Osteoblast (primary cell): ENCODE measurements around the gene LAGE3. TPM values are rescaled to one million over a fixed set of nuclear protein-coding genes. Genes with fewer than 3 reads are reported as not detected.

Experiments used
- small RNA-seq: library from RNA; depleted of rRNA; stranded (forward); fragments of <200 nt; gene quantifications from one replicate; pipeline ENCODE3, GENCODE V24; 2012
- total RNA-seq: library from RNA; depleted of rRNA; stranded (reverse); fragments of >200 nt; gene quantifications from 2 replicates; pipeline ENCODE4 v1.2.3, GENCODE V29; 2012

Gene LAGE3
- total RNA-seq, 1 donor = 21.7 TPM

Small RNA genes within 50 kb of the gene (small RNA-seq; reads per million reads assigned to genes)
- 0.37 reads per million for gene MIR6858
- not detected for gene RN7SL697P

Other genes starting within 250 kb of the LAGE3 start
- gene OPN1MW3, start 221.7 kb downstream of the LAGE3 start, total RNA-seq = not detected in 2 replicates
- not detected in 2 replicates for gene TEX28, start 184.2 kb downstream of the LAGE3 start, total RNA-seq
- gene TKTL1, start 183.5 kb downstream of the LAGE3 start, total RNA-seq = not detected in 2 replicates
- gene FLNA, start 104.6 kb downstream of the LAGE3 start, total RNA-seq = 2,632 and 3,431 TPM in 2 replicates
- 28.0 and 29.7 TPM in 2 replicates for gene EMD, start 100.0 kb downstream of the LAGE3 start, total RNA-seq
- gene RPL10, start 80.9 kb downstream of the LAGE3 start, total RNA-seq = 1,832 and 2,517 TPM in 2 replicates
- gene DNASE1L1, start 70.0 kb downstream of the LAGE3 start, total RNA-seq = 58.9 and 74.6 TPM in 2 replicates
- 15.6 and 19.2 TPM in 2 replicates for gene TAFAZZIN, start 67.7 kb downstream of the LAGE3 start, total RNA-seq
- gene ATP6AP1, start 50.6 kb downstream of the LAGE3 start, total RNA-seq = 59.2 and 61.9 TPM in 2 replicates
- gene GDI1, start 42.1 kb downstream of the LAGE3 start, total RNA-seq = 67.5 and 74.6 TPM in 2 replicates
- 46.0 and 48.1 TPM in 2 replicates for gene FAM50A, start 35.1 kb downstream of the LAGE3 start, total RNA-seq
- 15.9 and 18.8 TPM in 2 replicates for gene PLXNA3, start 21.0 kb downstream of the LAGE3 start, total RNA-seq
- gene UBL4A, start 7.3 kb upstream of the LAGE3 start, total RNA-seq = 30.4 and 31.5 TPM in 2 replicates
- 34.5 and 36.2 TPM in 2 replicates for gene SLC10A3, start 11.3 kb upstream of the LAGE3 start, total RNA-seq
- gene FAM3A, start 37.0 kb upstream of the LAGE3 start, total RNA-seq = 20.6 and 21.4 TPM in 2 replicates
- gene G6PD, start 67.6 kb upstream of the LAGE3 start, total RNA-seq = 88.7 and 91.3 TPM in 2 replicates
- 16.8 and 18.5 TPM in 2 replicates for gene IKBKG, start 68.3 kb upstream of the LAGE3 start, total RNA-seq
- not detected in 2 replicates for gene CTAG1A, start 105.9 kb upstream of the LAGE3 start, total RNA-seq
- gene CTAG1B, start 140.0 kb upstream of the LAGE3 start, total RNA-seq = not detected in 2 replicates
- 0.88 and 13.8 TPM in 2 replicates for gene CTAG2, start 174.3 kb upstream of the LAGE3 start, total RNA-seq